Measurements from ENCODE around the gene OPALIN. TPM values are rescaled to one million over a fixed set of nuclear protein-coding genes. Genes with fewer than 3 reads are reported as not detected.

The OPALIN gene
- total and polyA plus RNA-seq, 12 donors = not detected

DNA sequence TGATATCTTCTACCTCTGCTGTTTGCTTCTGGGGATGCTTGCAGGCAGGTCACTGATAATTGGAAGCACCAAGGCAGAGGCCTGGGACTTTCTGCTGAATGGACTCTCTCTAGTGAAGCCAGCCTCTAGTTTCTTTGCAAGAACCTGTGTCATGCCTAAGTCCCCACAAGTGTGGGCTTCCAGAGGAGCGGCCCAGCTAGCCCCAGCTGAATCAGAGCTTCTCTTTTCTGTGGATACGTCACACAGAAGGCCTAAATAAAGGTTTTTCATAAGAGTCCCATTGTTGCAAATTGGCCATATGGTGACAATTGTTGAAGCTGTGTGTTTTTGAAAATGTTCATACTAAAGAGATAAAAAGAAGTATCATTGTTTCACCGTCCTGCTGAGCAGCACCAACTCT lies 6.8 kb upstream of the OPALIN start:
- Histone ChIP-seq H3K27me3 (no peaks in the 10 kb centered on the region), H3K4me1 (peaks cover 0 to 13% (median 0%) of the 10 kb centered on the region in 9 donors), H3K4me3 (no peak overlapping the region), H3K9me3 (no peaks in the 10 kb centered on the region), H3K27ac (no peak overlapping the region), H3K36me3 (no peaks in the 10 kb centered on the region)
- 82 to 91% methylated on average over 3 of the region's 3 CpGs for WGBS, 2 donors
- no peak for ATAC-seq
- intact Hi-C loops (cut with DNase I) = no loop called here
- TF ChIP-seq, protein P1, sequence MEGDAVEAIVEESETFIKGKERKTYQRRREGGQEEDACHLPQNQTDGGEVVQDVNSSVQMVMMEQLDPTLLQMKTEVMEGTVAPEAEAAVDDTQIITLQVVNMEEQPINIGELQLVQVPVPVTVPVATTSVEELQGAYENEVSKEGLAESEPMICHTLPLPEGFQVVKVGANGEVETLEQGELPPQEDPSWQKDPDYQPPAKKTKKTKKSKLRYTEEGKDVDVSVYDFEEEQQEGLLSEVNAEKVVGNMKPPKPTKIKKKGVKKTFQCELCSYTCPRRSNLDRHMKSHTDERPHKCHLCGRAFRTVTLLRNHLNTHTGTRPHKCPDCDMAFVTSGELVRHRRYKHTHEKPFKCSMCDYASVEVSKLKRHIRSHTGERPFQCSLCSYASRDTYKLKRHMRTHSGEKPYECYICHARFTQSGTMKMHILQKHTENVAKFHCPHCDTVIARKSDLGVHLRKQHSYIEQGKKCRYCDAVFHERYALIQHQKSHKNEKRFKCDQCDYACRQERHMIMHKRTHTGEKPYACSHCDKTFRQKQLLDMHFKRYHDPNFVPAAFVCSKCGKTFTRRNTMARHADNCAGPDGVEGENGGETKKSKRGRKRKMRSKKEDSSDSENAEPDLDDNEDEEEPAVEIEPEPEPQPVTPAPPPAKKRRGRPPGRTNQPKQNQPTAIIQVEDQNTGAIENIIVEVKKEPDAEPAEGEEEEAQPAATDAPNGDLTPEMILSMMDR (IDR thresholded peaks at IDR 0.05) = no peak
- no peak for DNase-seq

DNA sequence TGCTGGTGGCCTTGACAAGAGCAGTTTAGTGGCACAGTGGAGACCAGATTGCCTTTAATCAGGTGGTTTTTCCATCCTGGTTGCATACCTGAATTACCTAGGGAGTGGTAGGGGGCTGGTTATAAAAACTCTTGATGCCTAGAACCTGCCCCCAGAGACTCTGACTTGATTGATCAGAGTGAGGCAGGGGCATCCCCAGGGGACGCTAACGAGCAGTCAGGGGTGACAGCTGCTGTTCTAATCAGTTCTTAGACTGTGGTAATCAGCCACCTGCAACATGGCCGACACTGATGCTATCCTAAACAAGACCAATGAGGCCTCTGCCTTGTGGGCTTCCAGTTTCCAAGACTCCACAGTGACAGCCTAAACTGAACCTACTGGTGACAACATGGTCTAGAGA lies 2.0 kb upstream of the OPALIN start:
- ATAC-seq (no peak), DNase-seq (no peak)
- no peak overlapping the region for H3K27ac ChIP-seq
- no peaks in the 10 kb centered on the region for H3K4me1 ChIP-seq
- TF ChIP-seq, protein P1 (IDR thresholded peaks at IDR 0.05) = no peak
- no peaks in the 10 kb centered on the region for H3K9me3 ChIP-seq
- intact Hi-C loops (cut with DNase I) = no loop called here
- WGBS, 2 donors = 59 to 73% methylated on average over 3 of the region's 3 CpGs
- H3K36me3 ChIP-seq = no peaks in the 10 kb centered on the region
- H3K27me3 ChIP-seq = peaks cover 0 to 8% (median 3%) of the 10 kb centered on the region in 7 donors
- H3K4me3 ChIP-seq = no peak overlapping the region

DNA sequence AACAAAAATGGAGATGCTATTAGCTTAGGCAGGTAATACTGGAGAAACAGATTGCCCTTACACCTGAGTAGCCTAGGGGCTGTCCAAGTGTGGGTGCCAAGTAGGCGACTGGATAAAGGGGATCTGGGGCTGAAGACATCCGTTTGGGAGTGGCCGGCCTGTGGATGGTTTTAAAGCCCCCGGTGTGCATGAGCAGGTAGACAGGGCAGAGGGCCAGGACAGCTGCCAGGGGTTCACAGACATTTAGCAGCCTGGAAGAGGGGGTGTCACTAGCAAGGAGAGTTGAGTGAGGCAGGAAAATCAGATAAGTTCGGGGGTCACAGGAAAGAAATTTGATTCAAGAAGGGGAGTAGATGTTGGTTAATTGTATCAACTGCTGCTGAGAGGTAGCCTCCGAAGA lies 1.5 kb upstream of the OPALIN start:
- H3K4me3 ChIP-seq = no peak overlapping the region
- ATAC-seq (no peak), DNase-seq (no peak)
- no peaks in the 10 kb centered on the region for H3K36me3 ChIP-seq
- TF ChIP-seq, protein P1 (IDR thresholded peaks at IDR 0.05) = no peak
- intact Hi-C loops (cut with DNase I) = no loop called here
- no peaks in the 10 kb centered on the region for H3K9me3 ChIP-seq
- peaks cover 0 to 10% (median 3%) of the 10 kb centered on the region in 7 donors for H3K27me3 ChIP-seq
- no peak overlapping the region for H3K27ac ChIP-seq
- 90 to 92% methylated on average over 6 of the region's 6 CpGs for WGBS, 2 donors
- no peaks in the 10 kb centered on the region for H3K4me1 ChIP-seq

DNA sequence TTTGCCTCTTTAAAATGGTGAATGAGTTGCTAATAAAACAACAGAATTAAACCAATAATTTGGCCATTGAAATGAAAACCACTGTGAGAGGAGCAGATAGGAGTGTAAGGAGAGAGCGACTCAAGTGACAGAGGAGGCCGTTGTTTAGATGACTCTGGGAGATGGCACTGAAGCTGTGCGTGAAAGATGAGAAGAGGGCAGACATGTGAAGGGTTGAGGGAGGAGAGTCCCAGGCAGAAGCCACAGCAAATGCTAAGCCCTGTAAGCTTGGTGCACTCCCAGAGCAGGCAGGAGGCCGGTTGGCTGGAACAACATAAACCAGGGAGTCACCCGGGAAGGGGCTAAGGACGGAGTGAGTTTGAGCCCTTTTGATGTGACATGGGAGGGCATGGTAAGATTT lies 814 bp upstream of the OPALIN start:
- no peaks in the 10 kb centered on the region for H3K4me1 ChIP-seq
- ATAC-seq (no peak), DNase-seq (no peak)
- no peak overlapping the region for H3K4me3 ChIP-seq
- no peak overlapping the region for H3K27ac ChIP-seq
- H3K36me3 ChIP-seq = no peaks in the 10 kb centered on the region
- peaks cover 0 to 12% (median 7%) of the 10 kb centered on the region in 7 donors for H3K27me3 ChIP-seq
- WGBS, 2 donors = 81 to 91% methylated on average over 6 of the region's 6 CpGs
- TF ChIP-seq, protein P1 (IDR thresholded peaks at IDR 0.05) = no peak
- H3K9me3 ChIP-seq = no peaks in the 10 kb centered on the region
- intact Hi-C loops (cut with DNase I) = no loop called here

All from heart right ventricle (tissue), 16 donors.